GM18511 (cell line): ENCODE data around the gene DOCK3.
"Not testable (repeated sequence)": the region's sequence is repeated elsewhere in the genome, so short reads cannot be mapped to it uniquely, and the experiment has no call there.

Experiments
- ATAC-seq: cut with Tn5 transposase; IDR thresholded peaks from one replicate; pipeline ENCODE4 v1.9.1; 2021; ENCODE audit warnings: mild to moderate bottlenecking, moderate library complexity; ENCODE audit not compliant: unreplicated experiment

The DOCK3 gene

DNA sequence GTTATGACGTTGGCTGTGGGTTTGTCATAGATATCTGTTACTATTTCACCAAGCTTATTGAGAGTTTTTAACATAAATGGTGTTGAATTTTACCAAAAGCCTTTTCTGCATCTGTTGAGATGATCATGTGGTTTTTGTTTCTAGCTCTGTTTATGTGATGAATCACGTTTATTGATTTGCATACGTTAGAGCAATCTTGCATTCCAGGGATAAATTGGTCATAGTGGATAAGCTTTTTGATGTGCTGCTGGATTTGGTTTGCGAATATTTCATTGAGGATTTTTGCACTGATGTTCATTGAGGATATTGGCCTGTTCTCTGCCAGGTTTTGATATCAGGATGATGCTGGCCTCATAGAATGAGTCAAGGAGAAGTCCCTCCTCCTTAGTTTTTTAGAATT is 117.8 kb downstream of the DOCK3 start:
- no peak for ATAC-seq

- not testable (repeated sequence) for ATAC-seq
These were observed 129.1 kb downstream of the DOCK3 start for GRCh38 chr3:50803805-50804204.

- ATAC-seq: not testable (repeated sequence)
These were observed 129.6 kb downstream of the DOCK3 start for GRCh38 chr3:50804376-50804775.

DNA sequence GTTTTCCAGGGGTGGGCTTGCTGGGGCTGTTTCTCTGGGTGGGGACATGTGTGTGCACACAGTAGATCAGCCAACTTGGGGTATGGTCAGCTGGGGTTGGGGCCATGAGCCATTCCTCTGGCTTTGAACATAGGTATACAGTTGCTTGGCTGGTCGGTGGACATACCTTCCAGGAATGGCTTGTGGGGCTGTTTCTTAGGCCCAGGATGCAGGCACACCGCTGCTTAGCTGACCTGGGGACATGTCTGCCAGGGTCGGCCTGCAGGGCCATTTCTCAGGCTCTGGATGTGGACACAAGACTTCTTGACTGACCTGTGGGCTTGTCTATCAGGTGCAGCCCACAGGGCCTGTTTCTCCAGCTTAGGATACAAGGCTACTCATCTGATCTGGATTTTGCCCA is 130.6 kb downstream of the DOCK3 start:
- no peak for ATAC-seq

GRCh38 chr3:50806031-50806430 is 131.3 kb downstream of the DOCK3 start:
- no peak for ATAC-seq

DNA sequence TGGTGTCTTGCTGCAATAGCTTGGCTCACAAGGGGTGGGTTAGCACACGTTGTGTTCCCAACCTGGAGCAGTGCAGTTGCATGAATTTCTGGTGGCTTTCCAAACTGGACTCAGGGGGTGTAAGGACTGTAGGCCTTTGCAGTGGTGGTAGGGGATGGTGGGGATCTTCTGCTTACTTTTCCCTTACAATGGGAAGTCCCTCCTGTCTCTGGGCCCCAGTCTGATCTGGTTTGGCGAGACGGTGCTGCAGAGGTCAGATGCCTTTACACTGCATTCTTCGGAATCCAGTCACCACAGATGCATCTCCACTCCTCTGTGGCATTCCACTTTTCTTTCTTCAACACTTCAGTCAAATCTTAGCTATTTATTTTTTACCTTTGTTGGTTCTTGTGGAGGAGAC is 132.1 kb downstream of the DOCK3 start:
- no peak for ATAC-seq

- ATAC-seq: no peak
These were observed 132.5 kb downstream of the DOCK3 start for GRCh38 chr3:50807266-50807665.

DNA sequence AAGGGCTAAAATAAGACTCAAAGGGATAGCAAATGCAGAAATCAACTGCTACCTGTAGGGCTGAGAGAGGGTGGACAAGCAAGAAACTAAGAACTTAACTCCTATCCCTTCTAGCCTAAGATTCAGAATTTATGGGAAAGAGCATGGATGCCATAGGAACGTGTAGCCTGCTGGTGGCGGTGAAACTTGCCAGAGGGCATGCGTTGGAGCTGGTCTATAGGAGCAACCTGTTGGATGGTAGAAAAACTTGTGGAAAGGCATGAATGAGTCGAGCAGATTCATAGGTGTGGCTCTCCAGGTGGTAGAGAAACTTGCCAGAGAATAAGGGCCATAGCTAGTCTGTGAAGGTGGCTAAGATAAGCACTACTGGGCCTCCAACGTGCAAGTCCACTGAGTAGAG is 137.2 kb downstream of the DOCK3 start:
- ATAC-seq: no peak

DNA sequence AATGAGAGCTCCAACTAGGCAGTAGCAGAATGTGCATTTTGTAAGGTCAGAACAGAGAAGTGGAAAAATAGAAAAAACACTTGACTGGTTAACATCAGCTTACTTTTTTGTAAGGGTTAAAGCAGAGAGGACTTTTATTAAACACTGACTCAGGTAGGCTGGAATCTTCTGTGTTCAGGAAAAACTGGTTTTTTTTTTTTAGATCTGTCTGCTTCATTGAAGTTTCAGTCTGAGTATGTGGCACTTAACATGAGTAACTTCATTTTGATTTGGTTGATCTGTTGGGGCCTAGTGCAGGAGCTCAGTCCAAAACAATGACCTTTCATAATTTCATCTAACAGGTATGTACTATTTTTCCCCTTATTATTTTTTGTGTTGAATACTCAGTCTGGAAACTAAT is 141.1 kb downstream of the DOCK3 start:
- no peak for ATAC-seq

- no peak for ATAC-seq
These were observed 142.2 kb downstream of the DOCK3 start for GRCh38 chr3:50816894-50817293.

DNA sequence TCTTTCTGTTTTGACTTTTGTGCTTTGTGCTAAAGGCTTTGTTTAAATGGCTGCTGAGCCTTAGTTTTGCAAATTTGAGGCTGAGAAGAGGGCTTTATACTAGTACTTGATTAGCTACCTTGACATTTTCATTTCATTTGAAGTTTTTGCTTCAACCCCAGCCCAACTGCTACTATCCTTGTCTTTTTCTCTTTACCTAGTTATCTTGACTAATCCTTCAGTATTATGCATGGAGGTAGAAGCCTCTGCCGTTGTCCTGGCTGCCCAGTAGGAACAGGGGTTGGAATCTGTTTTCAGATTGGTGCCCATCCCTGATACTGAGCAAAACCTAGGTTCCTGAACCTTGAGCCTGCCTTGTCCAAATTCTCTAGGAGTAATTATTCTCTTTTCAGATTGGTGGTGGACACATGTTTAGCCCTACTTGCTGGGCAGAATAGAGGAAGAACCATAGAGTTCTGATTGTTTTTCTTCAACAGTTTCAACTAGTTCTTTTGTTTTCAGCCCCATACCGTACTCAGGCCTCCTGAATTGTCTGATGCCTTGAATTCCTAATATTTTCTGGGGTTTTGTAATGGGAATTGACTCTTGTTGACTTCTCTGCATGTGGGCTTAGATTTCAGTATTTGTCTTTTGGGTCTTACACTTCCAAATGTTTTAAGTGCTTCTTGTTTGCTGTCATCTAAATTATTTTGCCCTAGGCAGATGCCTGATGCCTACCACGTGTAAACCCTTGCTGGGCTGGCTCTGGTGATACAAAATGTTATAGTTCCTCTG is 143.2 kb downstream of the DOCK3 start:
- no peak for ATAC-seq

GRCh38 chr3:50819882-50820281 is 145.2 kb downstream of the DOCK3 start:
- ATAC-seq: no peak

DNA sequence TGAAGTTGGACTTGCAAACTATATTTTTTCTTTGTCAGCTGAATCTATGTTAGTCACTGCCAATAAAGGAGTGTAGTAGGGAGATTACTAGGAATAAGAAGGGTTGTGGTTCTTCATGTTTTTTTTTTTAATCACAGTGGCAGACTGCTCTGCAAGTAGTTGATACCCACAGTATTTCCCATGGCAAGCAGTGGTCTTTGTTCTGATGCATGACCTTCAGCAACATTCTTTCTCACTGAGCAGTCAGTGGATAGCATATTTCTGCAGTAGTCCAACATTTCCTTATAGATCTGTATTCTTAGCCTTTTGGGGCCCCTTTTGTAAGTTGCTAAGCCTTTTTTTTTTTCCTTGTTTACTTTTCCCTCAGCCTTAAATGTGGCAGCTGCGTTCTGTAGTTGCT is 151.1 kb downstream of the DOCK3 start:
- ATAC-seq: no peak

GRCh38 chr3:50830451-50830850 is 155.7 kb downstream of the DOCK3 start:
- ATAC-seq: no peak

- not testable (repeated sequence) for ATAC-seq
These were observed 156.3 kb downstream of the DOCK3 start for GRCh38 chr3:50831009-50831408.

- no peak for ATAC-seq
These were observed 166.3 kb downstream of the DOCK3 start for GRCh38 chr3:50840983-50841489.

DNA sequence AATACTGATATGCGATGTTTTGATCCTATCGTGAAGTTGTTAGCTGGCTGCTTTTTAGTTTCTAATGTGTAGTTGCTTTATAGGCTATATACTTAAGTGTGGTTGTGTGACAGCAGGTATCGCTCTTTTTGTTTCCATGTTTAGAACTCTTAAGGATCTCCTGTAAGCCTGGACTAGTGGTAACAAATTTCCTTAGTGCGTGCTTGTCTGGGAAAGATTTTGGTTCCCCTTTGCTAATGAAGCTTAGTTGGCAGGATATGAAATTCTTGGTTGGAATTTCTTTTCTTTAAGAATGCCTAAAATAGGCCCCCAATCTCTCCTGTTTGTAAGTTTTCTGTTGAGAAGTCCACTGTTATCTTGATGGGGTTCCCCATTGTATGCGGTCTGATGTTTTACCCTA is 173.6 kb downstream of the DOCK3 start:
- ATAC-seq: no peak

GRCh38 chr3:50850639-50851511 is 176.1 kb downstream of the DOCK3 start:
- no peak for ATAC-seq

- no peak for ATAC-seq
These were observed 179.2 kb downstream of the DOCK3 start for GRCh38 chr3:50853936-50854335.

GRCh38 chr3:50862221-50862620 is 187.5 kb downstream of the DOCK3 start:
- no peak for ATAC-seq

DNA sequence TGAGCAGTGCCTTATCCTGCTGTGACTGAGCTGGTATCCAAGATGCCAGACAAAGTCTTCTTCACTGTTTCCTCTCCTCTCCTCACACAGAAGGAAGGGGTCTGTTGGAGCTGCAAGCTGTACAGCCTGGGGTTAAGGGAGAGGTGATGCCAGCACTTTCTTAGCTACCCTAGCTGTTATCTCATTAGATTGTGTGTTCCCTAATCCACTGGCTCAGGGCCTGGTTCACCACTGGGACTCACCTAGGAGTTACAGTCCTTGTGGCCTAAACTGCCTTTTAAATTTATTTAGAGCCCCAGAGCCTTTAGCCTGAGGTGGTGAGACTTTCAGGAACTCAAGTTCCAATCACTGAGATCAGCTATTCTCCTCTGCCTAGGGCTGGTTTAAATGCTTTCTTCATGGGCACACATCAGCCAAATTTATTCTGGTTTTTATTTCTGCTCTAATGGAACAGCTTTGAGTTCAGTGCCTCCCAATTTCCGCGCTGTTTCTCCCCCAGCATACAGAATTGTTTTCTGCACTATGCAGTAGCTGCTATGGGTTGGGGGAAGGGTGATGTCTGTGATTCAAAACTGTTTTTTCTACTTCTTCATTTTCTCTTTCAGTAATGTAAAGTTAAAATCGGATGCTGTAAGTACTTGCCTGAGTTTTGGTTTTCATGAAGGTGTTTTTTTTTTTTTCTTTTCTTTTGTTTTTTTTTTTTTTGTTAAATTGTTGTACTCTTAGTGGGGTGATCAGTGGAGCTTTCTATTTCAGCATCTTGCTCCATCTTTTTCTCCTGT is 198.8 kb downstream of the DOCK3 start:
- no peak for ATAC-seq
